Vagina (tissue), 2 donors: Measurements from ENCODE around the gene OR6C70. TPM values are rescaled to one million over a fixed set of nuclear protein-coding genes. Genes with fewer than 3 reads are reported as not detected.
"Not testable (repeated sequence)": the region's sequence is repeated elsewhere in the genome, so short reads cannot be mapped to it uniquely, and the experiment has no call there.

Experiments
- DNase-seq, 2 donors: peaks; one replicate each; pipeline ENCODE4 v3.0.0-alpha.2; 2017; ENCODE audit errors: extremely low spot score in 2 of 2
- H3K27ac ChIP-seq: fragments of 200-600 bp; sonication (generic); one replicate; pipeline ENCODE4 v1.5.1; 2019
- H3K27me3 ChIP-seq: fragments of 200-600 bp; sonication (generic); one replicate; pipeline ENCODE4 v1.5.1; 2019
- H3K36me3 ChIP-seq, 2 donors: fragments of 200-600 bp; sonication (generic); one replicate each; pipeline ENCODE4 v1.5.1; 2017 to 2019
- H3K4me1 ChIP-seq: fragments of 200-600 bp; sonication (generic); one replicate; pipeline ENCODE4 v1.5.1; 2019
- H3K4me3 ChIP-seq, 2 donors: fragments of 200-600 bp; sonication (generic); 1 replicate in 1 of 2; 2 replicates in 1 of 2; pipeline ENCODE4 v1.5.1; 2016 to 2019
- H3K9me3 ChIP-seq: fragments of 200-600 bp; sonication (generic); one replicate; pipeline ENCODE4 v1.5.1; 2019
- POLR2A ChIP-seq, 2 donors: fragments of 450-650 bp; IDR thresholded peaks; one replicate each; pipeline ENCODE4 v1.6.1; 2017; ENCODE audit warnings: antibody characterized with exemption in 2 of 2, mild to moderate bottlenecking in 2 of 2, moderate library complexity in 2 of 2
- POLR2AphosphoS5 ChIP-seq, 2 donors: sonication (generic); formaldehyde crosslinking; IDR thresholded peaks; one replicate each; pipeline ENCODE4 v1.9.0; 2017; ENCODE audit warnings: antibody characterized with exemption in 2 of 2, mild to moderate bottlenecking in 2 of 2, low read depth in 1 of 2; ENCODE audit not compliant: insufficient read depth in 1 of 2
- intact Hi-C: fragments of 100-400 bp; cut with DNase I; formaldehyde crosslinking; loops from one replicate; pipeline ENCODE4 v1.15.1; 2023
- total RNA-seq: library from RNA; depleted of rRNA; stranded (reverse); fragments of >200 nt; gene quantifications from one replicate; pipeline ENCODE4 v1.2.3, GENCODE V29; 2016
- TF ChIP-seq, protein P1 (sequence below), 3 experiments: fragments of 450-650 bp in 2 of 3; fragments of 200-600 bp in 1 of 3; sonication (generic) in 1 of 3; IDR thresholded peaks; one replicate each; pipeline ENCODE4 v1.5.1; 2017 to 2019; ENCODE audit warnings: antibody characterized with exemption in 3 of 3, mild to moderate bottlenecking in 2 of 3, moderate library complexity in 2 of 3

Gene OR6C70
- total RNA-seq, 1 donor from 2014 or later, result not detected

DNA sequence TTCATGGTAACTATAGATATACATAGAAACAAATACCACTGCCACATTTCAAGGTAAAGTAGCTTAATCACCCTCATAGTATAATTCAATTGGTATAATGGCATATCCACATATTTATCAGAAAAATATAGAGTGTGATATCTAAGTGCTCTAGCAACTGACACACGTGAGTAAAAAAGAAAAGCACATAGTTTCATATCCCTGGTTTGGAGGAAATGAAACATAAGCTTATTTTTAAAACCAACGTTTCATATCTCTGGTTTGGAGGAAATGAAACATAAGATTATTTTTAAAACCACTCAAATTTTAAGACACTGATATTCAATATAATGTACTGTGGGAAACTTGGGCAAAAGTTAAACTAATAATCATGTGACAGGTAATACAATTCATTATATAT is 2.1 kb downstream of the OR6C70 start:
- Histone ChIP-seq H3K4me3 (no peak overlapping the region), H3K36me3 (no peaks in the 10 kb centered on the region), H3K27me3 (no peaks in the 10 kb centered on the region), H3K9me3 (no peaks in the 10 kb centered on the region), H3K4me1 (no peaks in the 10 kb centered on the region), H3K27ac (no peak overlapping the region)
- no peak for DNase-seq
- no peak for TF ChIP-seq POLR2AphosphoS5 (IDR thresholded peaks at IDR 0.05; ENCODE audit: insufficient read depth in 1 of 2, low read depth in 1 of 2)
- TF ChIP-seq, protein P1, sequence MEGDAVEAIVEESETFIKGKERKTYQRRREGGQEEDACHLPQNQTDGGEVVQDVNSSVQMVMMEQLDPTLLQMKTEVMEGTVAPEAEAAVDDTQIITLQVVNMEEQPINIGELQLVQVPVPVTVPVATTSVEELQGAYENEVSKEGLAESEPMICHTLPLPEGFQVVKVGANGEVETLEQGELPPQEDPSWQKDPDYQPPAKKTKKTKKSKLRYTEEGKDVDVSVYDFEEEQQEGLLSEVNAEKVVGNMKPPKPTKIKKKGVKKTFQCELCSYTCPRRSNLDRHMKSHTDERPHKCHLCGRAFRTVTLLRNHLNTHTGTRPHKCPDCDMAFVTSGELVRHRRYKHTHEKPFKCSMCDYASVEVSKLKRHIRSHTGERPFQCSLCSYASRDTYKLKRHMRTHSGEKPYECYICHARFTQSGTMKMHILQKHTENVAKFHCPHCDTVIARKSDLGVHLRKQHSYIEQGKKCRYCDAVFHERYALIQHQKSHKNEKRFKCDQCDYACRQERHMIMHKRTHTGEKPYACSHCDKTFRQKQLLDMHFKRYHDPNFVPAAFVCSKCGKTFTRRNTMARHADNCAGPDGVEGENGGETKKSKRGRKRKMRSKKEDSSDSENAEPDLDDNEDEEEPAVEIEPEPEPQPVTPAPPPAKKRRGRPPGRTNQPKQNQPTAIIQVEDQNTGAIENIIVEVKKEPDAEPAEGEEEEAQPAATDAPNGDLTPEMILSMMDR (IDR thresholded peaks at IDR 0.05), result no peak
- TF ChIP-seq POLR2A (IDR thresholded peaks at IDR 0.05), result no peak
- intact Hi-C loops, result no loop called here

DNA sequence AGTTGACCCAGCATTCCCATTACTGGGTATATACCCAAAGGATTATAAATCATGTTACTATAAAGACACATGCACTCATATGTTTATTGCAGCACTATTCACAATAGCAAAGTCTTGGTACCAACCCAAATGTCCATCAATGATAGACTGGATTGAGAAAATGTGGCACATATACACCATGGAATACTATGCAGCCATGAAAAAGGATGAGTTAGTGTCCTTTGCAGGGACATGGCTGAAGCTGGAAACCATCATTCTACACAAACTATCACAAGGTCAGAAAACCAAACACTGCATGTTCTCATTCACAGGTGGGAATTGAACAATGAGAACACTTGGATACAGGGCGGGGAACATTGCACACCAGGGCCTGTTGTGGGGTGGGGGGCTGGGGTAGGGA is 5.0 kb downstream of the OR6C70 start:
- H3K9me3 ChIP-seq, H3K27me3 ChIP-seq, H3K36me3 ChIP-seq, H3K27ac ChIP-seq, H3K4me1 ChIP-seq, intact Hi-C loops, H3K4me3 ChIP-seq, DNase-seq: not testable (repeated sequence)

DNA sequence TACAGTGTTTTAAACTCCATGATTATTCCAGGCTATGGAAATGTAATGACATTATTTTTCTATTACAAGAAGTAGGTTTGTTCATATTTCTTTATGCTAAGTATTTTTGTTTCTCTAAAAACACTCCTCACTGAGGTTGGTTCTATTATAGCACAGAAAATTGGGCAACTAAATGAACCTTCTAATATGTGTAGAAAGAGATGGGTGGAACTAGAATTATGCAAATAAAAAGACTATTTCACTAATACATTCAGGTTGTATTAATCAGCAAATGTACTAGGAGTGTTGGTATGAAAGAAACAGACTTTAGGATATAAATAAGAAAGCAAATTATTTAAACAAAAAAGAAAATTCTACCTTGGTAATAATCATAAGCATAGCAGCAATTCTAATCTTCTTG is 21.1 kb downstream of the OR6C70 start:
- H3K9me3 ChIP-seq, result no peaks in the 10 kb centered on the region
- no peaks in the 10 kb centered on the region for H3K36me3 ChIP-seq
- no peak overlapping the region for H3K4me3 ChIP-seq
- no peaks in the 10 kb centered on the region for H3K27me3 ChIP-seq
- H3K27ac ChIP-seq, result no peak overlapping the region
- intact Hi-C loops, result no loop called here
- no peaks in the 10 kb centered on the region for H3K4me1 ChIP-seq
- no peak for DNase-seq
- TF ChIP-seq, protein P1 (IDR thresholded peaks at IDR 0.05), result no peak
- TF ChIP-seq POLR2A (IDR thresholded peaks at IDR 0.05) (no peak), POLR2AphosphoS5 (IDR thresholded peaks at IDR 0.05; ENCODE audit: insufficient read depth in 1 of 2, low read depth in 1 of 2) (no peak)

DNA sequence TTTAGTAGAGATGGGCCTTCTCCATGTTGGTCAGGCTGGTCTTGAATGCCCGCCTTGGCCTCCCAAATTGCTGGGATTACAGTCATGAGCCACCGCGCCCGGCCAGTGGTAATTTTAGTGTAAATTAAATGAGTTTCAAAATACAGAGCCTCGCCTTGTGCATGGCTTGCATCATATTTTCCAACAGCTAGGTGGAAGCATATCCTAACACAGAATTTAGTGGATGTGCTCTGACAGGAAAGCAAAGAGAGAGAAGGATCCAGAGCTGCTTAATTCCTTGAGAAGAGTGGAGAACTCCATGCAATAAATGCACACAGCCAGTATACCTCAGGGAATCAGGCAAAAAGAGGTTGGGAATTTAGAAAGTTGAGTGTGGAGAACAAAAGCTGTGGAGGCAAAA is 23.6 kb downstream of the OR6C70 start:
- Histone ChIP-seq H3K36me3 (no peaks in the 10 kb centered on the region), H3K4me1 (no peaks in the 10 kb centered on the region), H3K9me3 (no peaks in the 10 kb centered on the region), H3K4me3 (no peak overlapping the region), H3K27ac (no peak overlapping the region), H3K27me3 (no peaks in the 10 kb centered on the region)
- intact Hi-C loops, result no loop called here
- DNase-seq, result no peak
- TF ChIP-seq, protein P1 (IDR thresholded peaks at IDR 0.05), result no peak
- TF ChIP-seq POLR2A (IDR thresholded peaks at IDR 0.05), result no peak
- TF ChIP-seq POLR2AphosphoS5 (IDR thresholded peaks at IDR 0.05; ENCODE audit: insufficient read depth in 1 of 2, low read depth in 1 of 2), result no peak

DNA sequence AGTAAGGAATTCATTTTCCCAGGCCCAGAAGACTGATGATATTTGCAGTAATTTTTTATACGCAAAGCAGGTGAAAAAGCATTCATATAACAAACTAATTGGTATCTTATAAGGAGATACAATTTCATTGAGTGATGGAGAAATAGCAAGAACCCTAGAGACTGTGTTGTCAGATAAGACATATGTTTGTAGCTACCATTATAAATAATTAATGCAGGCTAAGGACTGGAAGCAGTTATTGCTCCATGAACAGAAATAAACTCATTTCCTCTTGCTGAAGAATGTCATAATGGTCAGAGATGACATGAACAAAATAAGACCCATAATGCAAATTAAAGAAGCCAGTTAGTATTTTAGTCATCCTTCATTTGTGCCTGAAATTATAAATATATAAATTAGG is 24.6 kb downstream of the OR6C70 start:
- intact Hi-C loops, result no loop called here
- no peaks in the 10 kb centered on the region for H3K36me3 ChIP-seq
- no peak overlapping the region for H3K27ac ChIP-seq
- H3K4me1 ChIP-seq, result no peaks in the 10 kb centered on the region
- H3K27me3 ChIP-seq, result no peaks in the 10 kb centered on the region
- no peak for DNase-seq
- no peak overlapping the region for H3K4me3 ChIP-seq
- TF ChIP-seq POLR2A (IDR thresholded peaks at IDR 0.05) (no peak), POLR2AphosphoS5 (IDR thresholded peaks at IDR 0.05; ENCODE audit: insufficient read depth in 1 of 2, low read depth in 1 of 2) (no peak)
- TF ChIP-seq, protein P1 (IDR thresholded peaks at IDR 0.05), result no peak
- H3K9me3 ChIP-seq, result no peaks in the 10 kb centered on the region

DNA sequence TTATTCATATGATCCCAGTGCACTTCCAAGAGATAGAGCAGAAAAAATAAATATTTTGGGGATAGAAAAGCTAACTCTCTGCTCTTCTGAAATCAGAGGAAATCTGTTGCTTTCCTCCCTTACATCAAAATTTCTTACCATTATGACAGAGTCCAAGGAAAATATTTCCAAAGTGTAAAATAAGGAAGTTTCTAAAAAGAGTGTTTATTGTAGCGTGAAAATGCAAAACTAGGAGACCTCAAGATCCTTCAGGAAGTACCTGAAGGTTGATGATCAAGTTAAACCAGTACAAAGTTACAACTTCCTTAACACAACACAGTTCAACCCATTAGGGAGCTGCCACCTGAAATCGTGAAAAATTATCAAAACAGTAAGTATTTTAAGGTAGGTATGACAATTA is 26.2 kb downstream of the OR6C70 start, which contains the start of gene OR6C2:
TSS of gene OR6C2 (plus strand) at position 301 of the 400 bp plus-strand sequence. CDS start 8,138 bp downstream, outside the sequence.
- TF ChIP-seq POLR2A (IDR thresholded peaks at IDR 0.05) (no peak), POLR2AphosphoS5 (IDR thresholded peaks at IDR 0.05; ENCODE audit: insufficient read depth in 1 of 2, low read depth in 1 of 2) (no peak)
- TF ChIP-seq, protein P1 (IDR thresholded peaks at IDR 0.05), result no peak
- H3K4me1 ChIP-seq, result no peaks in the 10 kb centered on the region
- H3K27me3 ChIP-seq, result no peaks in the 10 kb centered on the region
- no peak within 1 kb of the TSS for H3K4me3 ChIP-seq
- no peaks in the 10 kb centered on the region for H3K9me3 ChIP-seq
- H3K27ac ChIP-seq, result no peak within 1 kb of the TSS
- no peaks in the 10 kb centered on the region for H3K36me3 ChIP-seq
- intact Hi-C loops, result no loop called here
- DNase-seq, result no peak

DNA sequence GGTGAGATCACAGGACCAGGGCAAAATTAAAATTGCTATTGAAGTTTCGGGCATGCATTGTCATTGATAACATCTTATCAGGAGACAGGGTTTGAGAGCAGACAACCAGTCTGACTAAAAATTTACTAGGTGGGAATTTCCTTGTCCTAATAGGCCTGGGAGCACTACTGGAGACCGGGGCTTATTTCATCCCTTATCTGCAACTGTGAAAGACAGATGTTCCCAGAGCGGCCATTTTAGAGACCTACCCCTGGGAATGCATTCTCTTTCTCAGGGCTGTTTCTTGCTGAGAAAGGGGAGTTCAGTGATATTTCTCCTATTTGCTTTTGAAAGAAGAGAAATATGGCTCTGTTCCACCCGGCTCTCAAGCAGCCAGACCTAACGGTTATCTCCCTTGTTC is 28.7 kb downstream of the OR6C70 start:
- H3K36me3 ChIP-seq, DNase-seq, H3K9me3 ChIP-seq, H3K27me3 ChIP-seq, H3K27ac ChIP-seq, H3K4me3 ChIP-seq, H3K4me1 ChIP-seq, intact Hi-C loops: not testable (repeated sequence)
